Astrocyte of the cerebellum (primary cell): Measurements from ENCODE around the gene OR10R2.

ENCODE experiments used
- DNase-seq: peaks from one replicate; pipeline ENCODE4 v3.0.0-alpha.2; 2011; ENCODE audit warnings: low read depth
- H3K4me3 ChIP-seq: 2 replicates; pipeline ENCODE4 v1.5.1; 2011; ENCODE audit warnings: mild to moderate bottlenecking, low read depth, low read length, moderate library complexity
- CTCF ChIP-seq: IDR thresholded peaks from 2 replicates; pipeline ENCODE4 v1.5.1; 2012; ENCODE audit warnings: low read length, low read depth, moderate library complexity, mild to moderate bottlenecking; ENCODE audit errors: missing control alignments
- in situ Hi-C: cut with HindIII; loops from 2 replicates; pipeline ENCODE4 v1.10.0; 2017; ENCODE audit warnings: low sequenced_read_pairs

OR10R2 gene

GRCh38 chr1:158457246-158457645 is 14.8 kb upstream of the OR10R2 start:
- no peak overlapping the region for H3K4me3 ChIP-seq
- in situ Hi-C loops, result no loop called here
- TF ChIP-seq CTCF, result no peak
- no peak for DNase-seq

GRCh38 chr1:158458263-158458662 is 13.8 kb upstream of the OR10R2 start:
- no peak for DNase-seq
- in situ Hi-C loops, result no loop called here
- TF ChIP-seq CTCF, result no peak
- no peak overlapping the region for H3K4me3 ChIP-seq

GRCh38 chr1:158461534-158461933 is 10.5 kb upstream of the OR10R2 start, which contains the start of gene OR10K1:
TSS of gene OR10K1 (plus strand) at chr1:158461834. CDS start at chr1:158465562, 3,728 bp downstream.
- H3K4me3 ChIP-seq, result no peak within 1 kb of the TSS
- TF ChIP-seq CTCF, result no peak
- no peak for DNase-seq
- in situ Hi-C loops, result no loop called here

GRCh38 chr1:158485455-158485854 is 13.4 kb downstream of the OR10R2 start:
- TF ChIP-seq CTCF, result no peak
- no peak for DNase-seq
- in situ Hi-C loops, result no loop called here
- no peak overlapping the region for H3K4me3 ChIP-seq

- no peak overlapping the region for H3K4me3 ChIP-seq
- DNase-seq, result no peak
- no peak for TF ChIP-seq CTCF
- in situ Hi-C loops, result no loop called here
These were observed 19.3 kb downstream of the OR10R2 start for GRCh38 chr1:158491316-158491715.

- no peak for TF ChIP-seq CTCF
- in situ Hi-C loops, result no loop called here
- H3K4me3 ChIP-seq, result no peak overlapping the region
- DNase-seq, result no peak
These were observed 21.0 kb downstream of the OR10R2 start for GRCh38 chr1:158493054-158493453.

- TF ChIP-seq CTCF, result no peak
- no peak overlapping the region for H3K4me3 ChIP-seq
- in situ Hi-C loops, result no loop called here
- DNase-seq, result no peak
These were observed 22.8 kb downstream of the OR10R2 start for GRCh38 chr1:158494796-158495195.
